HFFc6 (cell line): Measurements from ENCODE around the gene ZNF862. TPM values are rescaled to one million over a fixed set of nuclear protein-coding genes. Genes with fewer than 3 reads are reported as not detected.

Experiments used
- DNase-seq: peaks from one replicate; pipeline ENCODE4 v3.0.0-alpha.2; 2018
- H3K27ac Mint-ChIP-seq: 2 replicates; pipeline ENCODE4 v1.8.0; 2020; ENCODE audit warnings: mild to moderate bottlenecking, mixed read lengths
- H3K27me3 Mint-ChIP-seq: 2 replicates; pipeline ENCODE4 v1.8.0; 2021; ENCODE audit warnings: mild to moderate bottlenecking, moderate library complexity, mixed read lengths; ENCODE audit not compliant: insufficient read depth
- H3K36me3 Mint-ChIP-seq: 2 replicates; pipeline ENCODE4 v1.8.0; 2021; ENCODE audit warnings: low read depth, mixed read lengths
- H3K4me1 Mint-ChIP-seq: 2 replicates; pipeline ENCODE4 v1.8.0; 2020; ENCODE audit warnings: low read depth, mixed read lengths
- H3K4me3 Mint-ChIP-seq: 2 replicates; pipeline ENCODE4 v1.8.0; 2020; ENCODE audit warnings: mild to moderate bottlenecking, moderate library complexity, mixed read lengths
- H3K9me3 Mint-ChIP-seq: 2 replicates; pipeline ENCODE4 v1.8.0; 2020; ENCODE audit warnings: mild to moderate bottlenecking, mixed read lengths
- CTCF ChIP-seq: fragments of 200-600 bp; sonication (generic); IDR thresholded peaks from 2 replicates; pipeline ENCODE4 v1.5.0; 2021; ENCODE audit warnings: antibody characterized with exemption, mild to moderate bottlenecking
- total RNA-seq, 6 experiments: library from RNA; stranded (reverse); fragmentation: NEBNext Ultra II Directional; extraction: Animal tissue kit (Norgen Biotek cat#: 25700); gene quantifications; 2 replicates in 1 of 6; 3 replicates in 5 of 6; pipeline ENCODE4 v1.2.3, GENCODE V29; 2021

ZNF862 gene
- total RNA-seq, 6 experiments from 2014 or later, result 5.2 to 8.2 (median 6.9) TPM

GRCh38 chr7:149856583-149856982 lies 18.4 kb downstream of the ZNF862 start:
- Mint-ChIP-seq H3K36me3 (0 out of 2 replicates have a peak, but pooled peaks cover 5% of the 10 kb centered on the region), H3K4me1 (peaks cover 31% of the 10 kb centered on the region), H3K9me3 (no peaks in the 10 kb centered on the region), H3K4me3 (no peak overlapping the region), H3K27me3 (no peaks in the 10 kb centered on the region; the same call in 1 of the 2 replicates), H3K27ac (no peak overlapping the region)
- DNase-seq, result no peak
- no peak for TF ChIP-seq CTCF

GRCh38 chr7:149859369-149859768 lies 21.2 kb downstream of the ZNF862 start:
- no peaks in the 10 kb centered on the region for H3K9me3 Mint-ChIP-seq
- no peak overlapping the region for H3K4me3 Mint-ChIP-seq
- no peaks in the 10 kb centered on the region; the same call in 1 of the 2 replicates for H3K27me3 Mint-ChIP-seq
- no peaks in the 10 kb centered on the region for H3K36me3 Mint-ChIP-seq
- no peak for DNase-seq
- H3K4me1 Mint-ChIP-seq, result peaks cover 25% of the 10 kb centered on the region
- TF ChIP-seq CTCF, result no peak
- H3K27ac Mint-ChIP-seq, result no peak overlapping the region

- Mint-ChIP-seq H3K36me3 (no peaks in the 10 kb centered on the region), H3K4me3 (no peak overlapping the region), H3K9me3 (no peaks in the 10 kb centered on the region), H3K27ac (no peak overlapping the region), H3K4me1 (peaks cover 20% of the 10 kb centered on the region), H3K27me3 (no peaks in the 10 kb centered on the region; the same call in 1 of the 2 replicates)
- TF ChIP-seq CTCF, result no peak
- DNase-seq, result no peak
Observed at GRCh38 chr7:149859876-149860275, 21.7 kb downstream of the ZNF862 start.

- Mint-ChIP-seq H3K27ac (no peak overlapping the region), H3K4me3 (no peak overlapping the region), H3K4me1 (peaks cover 8% of the 10 kb centered on the region), H3K9me3 (no peaks in the 10 kb centered on the region), H3K27me3 (no peaks in the 10 kb centered on the region; the same call in 1 of the 2 replicates), H3K36me3 (no peaks in the 10 kb centered on the region)
- DNase-seq, result no peak
- TF ChIP-seq CTCF, result peak; percentile 60
Observed at GRCh38 chr7:149860821-149861727, 22.9 kb downstream of the ZNF862 start.

- H3K27me3 Mint-ChIP-seq, result no peaks in the 10 kb centered on the region; the same call in 1 of the 2 replicates
- no peaks in the 10 kb centered on the region for H3K9me3 Mint-ChIP-seq
- peaks cover 2% of the 10 kb centered on the region; the same call in 1 of the 2 replicates for H3K4me1 Mint-ChIP-seq
- H3K36me3 Mint-ChIP-seq, result no peaks in the 10 kb centered on the region
- H3K4me3 Mint-ChIP-seq, result no peak overlapping the region
- no peak overlapping the region for H3K27ac Mint-ChIP-seq
- DNase-seq, result no peak
- TF ChIP-seq CTCF, result no peak; the same call in 1 of the 2 replicates
Observed at GRCh38 chr7:149861728-149862045, 23.5 kb downstream of the ZNF862 start.
